H1 (cell line): ENCODE data around the gene DHX36. TPM values are rescaled to one million over a fixed set of nuclear protein-coding genes. Genes with fewer than 3 reads are reported as not detected.

Experiments used
- CTCF ChIA-PET: fragments of 300-600 bp; sonication (Branson Sonifier 250); formaldehyde crosslinking; loops from one replicate; lab custom pipeline; 2021; ENCODE audit not compliant: partially characterized antibody; lab: Charles Lee
- POLR2A ChIA-PET: fragments of 300-600 bp; sonication (Branson Sonifier 250); formaldehyde crosslinking; loops from one replicate; lab custom pipeline; 2021; ENCODE audit warnings: inconsistent platforms; ENCODE audit not compliant: partially characterized antibody; lab: Charles Lee
- DNase-seq, 2 experiments: peaks; one replicate each; pipeline versions ENCODE4 v3.0.0 to v3.0.0-alpha.2; 2010 to 2022; ENCODE audit warnings: low spot score in 2 of 2, low read depth in 1 of 2, mixed read lengths in 1 of 2
- FAIRE-seq: peaks from 2 replicates; lab custom pipeline; 2011; peaks lifted over from hg19 to GRCh38; lab: Jason Lieb, UNC
- H2AFZ ChIP-seq: 2 replicates; pipeline ENCODE4 v1.8.1; 2012; ENCODE audit warnings: low read length, inconsistent platforms
- H2AK5ac ChIP-seq: 2 replicates; pipeline ENCODE4 v1.6.1; 2013; ENCODE audit warnings: low read depth, low read length
- H2BK120ac ChIP-seq: replicated peaks from 2 replicates; pipeline ENCODE3; 2013; ENCODE audit warnings: low read depth, low read length, inconsistent platforms
- H2BK12ac ChIP-seq: 2 replicates; pipeline ENCODE4 v1.6.1; 2013; ENCODE audit warnings: low read depth, low read length
- H2BK15ac ChIP-seq: 2 replicates; pipeline ENCODE4 v1.6.1; 2013; ENCODE audit warnings: low read length
- H2BK20ac ChIP-seq: 2 replicates; pipeline ENCODE4 v1.6.1; 2013; ENCODE audit warnings: low read length
- H2BK5ac ChIP-seq: 2 replicates; pipeline ENCODE4 v1.6.1; 2013; ENCODE audit warnings: low read depth, low read length
- H3K14ac ChIP-seq: 2 replicates; pipeline ENCODE4 v1.6.1; 2013; ENCODE audit warnings: inconsistent platforms; ENCODE audit not compliant: insufficient read length
- H3K18ac ChIP-seq: 2 replicates; pipeline ENCODE4 v1.6.1; 2013; ENCODE audit warnings: low read length; ENCODE audit errors: extremely low read depth
- H3K23ac ChIP-seq: 2 replicates; pipeline ENCODE4 v1.6.1; 2013; ENCODE audit warnings: inconsistent platforms; ENCODE audit not compliant: insufficient read length
- H3K23me2 ChIP-seq: 2 replicates; pipeline ENCODE4 v1.6.1; 2013; ENCODE audit warnings: low read depth, low read length
- H3K27ac ChIP-seq: 2 replicates; pipeline ENCODE4 v1.6.1; 2011; ENCODE audit warnings: low read depth, low read length, inconsistent platforms
- H3K27me3 ChIP-seq, 4 experiments: replicated peaks in 1 of 4; 1 replicate in 1 of 4; 2 replicates in 3 of 4; pipeline versions ENCODE4 v1.6.1 to v1.8.1; 2011 to 2013; ENCODE audit warnings: low read length in 3 of 4, mild to moderate bottlenecking in 3 of 4, inconsistent platforms in 2 of 4, mixed read lengths in 2 of 4, moderate library complexity in 1 of 4; ENCODE audit not compliant: control insufficient read depth in 3 of 4, insufficient read depth in 3 of 4; ENCODE audit errors: extremely low read depth in 1 of 4
- H3K36me3 ChIP-seq, 4 experiments: 2 replicates each; pipeline versions ENCODE4 v1.6.1 to v1.8.1; 2011 to 2013; ENCODE audit warnings: mild to moderate bottlenecking in 4 of 4, low read length in 3 of 4, moderate library complexity in 2 of 4, control low read depth in 1 of 4, inconsistent platforms in 1 of 4; ENCODE audit not compliant: insufficient read depth in 4 of 4, control insufficient read depth in 2 of 4
- H3K4ac ChIP-seq: replicated peaks from 2 replicates; pipeline ENCODE3; 2013; ENCODE audit warnings: low read length, low read depth, mixed read lengths, inconsistent platforms; ENCODE audit not compliant: insufficient read length
- H3K4me1 ChIP-seq, 4 experiments: replicated peaks in 1 of 4; 1 replicate in 1 of 4; 2 replicates in 3 of 4; pipeline versions ENCODE4 v1.6.1 to v1.8.1; 2011 to 2013; ENCODE audit warnings: low read length in 3 of 4, inconsistent platforms in 2 of 4, mixed read lengths in 1 of 4; ENCODE audit not compliant: insufficient read depth in 4 of 4, control insufficient read depth in 3 of 4
- H3K4me2 ChIP-seq, 2 experiments: 2 replicates each; pipeline versions ENCODE4 v1.6.1 to v1.8.1; 2011 to 2013; ENCODE audit warnings: low read depth in 2 of 2, low read length in 2 of 2, control low read depth in 1 of 2, inconsistent platforms in 1 of 2, mild to moderate bottlenecking in 1 of 2; ENCODE audit not compliant: insufficient read depth in 1 of 2
- H3K4me3 ChIP-seq, 4 experiments: fragments of 200-600, 300-600 bp in 1 of 4; sonication (generic), shearing (Covaris generic), sonication (Bioruptor Twin) in 1 of 4; 2 replicates each; pipeline versions ENCODE4 v1.5.1 to v1.8.1; 2011 to 2016; ENCODE audit warnings: low read length in 4 of 4, low read depth in 3 of 4, control low read depth in 2 of 4, inconsistent platforms in 2 of 4, mild to moderate bottlenecking in 2 of 4, mixed read lengths in 1 of 4, moderate library complexity in 1 of 4; ENCODE audit not compliant: insufficient read depth in 2 of 4; ENCODE audit errors: extremely low read depth in 1 of 4
- H3K56ac ChIP-seq: replicated peaks from 2 replicates; pipeline ENCODE3; 2013; ENCODE audit warnings: low read depth, mild to moderate bottlenecking, mixed read lengths, low read length, inconsistent platforms; ENCODE audit not compliant: insufficient read length
- H3K79me1 ChIP-seq: 2 replicates; pipeline ENCODE4 v1.6.1; 2013; ENCODE audit warnings: low read depth, low read length, control low read depth
- H3K79me2 ChIP-seq, 2 experiments: 2 replicates each; pipeline versions ENCODE4 v1.6.1 to v1.8.1; 2012 to 2013; ENCODE audit warnings: low read length in 2 of 2, mild to moderate bottlenecking in 2 of 2, inconsistent platforms in 1 of 2; ENCODE audit not compliant: insufficient read depth in 2 of 2, control insufficient read depth in 1 of 2
- H3K9ac ChIP-seq, 4 experiments: replicated peaks in 1 of 4; 1 replicate in 1 of 4; 2 replicates in 3 of 4; pipeline versions ENCODE4 v1.6.1 to v1.8.1; 2011 to 2013; ENCODE audit warnings: low read depth in 3 of 4, low read length in 3 of 4, control low read depth in 2 of 4, mild to moderate bottlenecking in 2 of 4, moderate library complexity in 2 of 4, inconsistent platforms in 1 of 4; ENCODE audit errors: extremely low read depth in 1 of 4
- H3K9me3 ChIP-seq, 2 experiments: 2 replicates each; pipeline versions ENCODE4 v1.6.1 to v1.8.1; 2012 to 2013; ENCODE audit warnings: mild to moderate bottlenecking in 2 of 2, moderate library complexity in 2 of 2, control low read depth in 1 of 2, inconsistent platforms in 1 of 2, low read depth in 1 of 2, low read length in 1 of 2, mixed read lengths in 1 of 2; ENCODE audit not compliant: insufficient read depth in 2 of 2
- H4K20me1 ChIP-seq, 2 experiments: replicated peaks in 1 of 2; 2 replicates each; pipeline versions ENCODE3 to v1.8.1; 2011 to 2013; ENCODE audit warnings: inconsistent platforms in 2 of 2, low read length in 2 of 2, mild to moderate bottlenecking in 1 of 2; ENCODE audit not compliant: insufficient read depth in 2 of 2, control insufficient read depth in 1 of 2
- H4K5ac ChIP-seq: 2 replicates; pipeline ENCODE4 v1.6.1; 2013; ENCODE audit warnings: low read length, low read depth, mixed read lengths, inconsistent platforms; ENCODE audit not compliant: insufficient read length
- H4K8ac ChIP-seq: 2 replicates; pipeline ENCODE4 v1.8.0; 2013; ENCODE audit warnings: mild to moderate bottlenecking, moderate library complexity, low read length, inconsistent platforms; ENCODE audit not compliant: insufficient read depth; ENCODE audit errors: extremely low read depth
- H4K91ac ChIP-seq: replicated peaks from 2 replicates; pipeline ENCODE3; 2013; ENCODE audit warnings: low read length, mixed read lengths, inconsistent platforms; ENCODE audit not compliant: insufficient read length
- BCL11A ChIP-seq, 2 experiments: IDR thresholded peaks; one replicate each; pipeline ENCODE4 v1.6.1; 2011; ENCODE audit warnings: low read depth in 2 of 2, low read length in 2 of 2, mild to moderate bottlenecking in 2 of 2
- BRCA1 ChIP-seq: IDR thresholded peaks from 2 replicates; pipeline ENCODE4 v1.6.1; 2012; ENCODE audit warnings: low read depth, low read length, improper control_type of control experiment
- CBX5 ChIP-seq: fragments of 300-800, 300-1000 bp; sonication (generic); IDR thresholded peaks from 2 replicates; pipeline ENCODE4 v1.7.1; 2016; ENCODE audit warnings: antibody characterized with exemption, low read length, low read depth
- EP300 ChIP-seq, 2 experiments: IDR thresholded peaks; 1 replicate in 1 of 2; 2 replicates in 1 of 2; pipeline ENCODE4 v1.6.1; 2011 to 2012; ENCODE audit warnings: low read depth in 2 of 2, low read length in 2 of 2, mild to moderate bottlenecking in 2 of 2, borderline replicate concordance in 1 of 2, inconsistent platforms in 1 of 2, moderate library complexity in 1 of 2
- MAX ChIP-seq: IDR thresholded peaks from 2 replicates; pipeline ENCODE4 v1.6.1; 2012; ENCODE audit warnings: inconsistent platforms
- POLR2A ChIP-seq, 2 experiments: IDR thresholded peaks; 1 replicate in 1 of 2; 2 replicates in 1 of 2; pipeline ENCODE4 v1.6.1; 2011; ENCODE audit warnings: low read depth in 2 of 2, low read length in 2 of 2, mild to moderate bottlenecking in 2 of 2; ENCODE audit errors: control extremely low read depth in 1 of 2
- RFX5 ChIP-seq: IDR thresholded peaks from 2 replicates; pipeline ENCODE4 v1.6.1; 2011; ENCODE audit warnings: low read depth, low read length, improper control_type of control experiment, borderline replicate concordance
- RNF2 ChIP-seq: fragments of 200-900, 300-1000 bp; sonication (generic); IDR thresholded peaks from 2 replicates; pipeline ENCODE4 v1.7.1; 2016; ENCODE audit warnings: borderline replicate concordance, low read depth, mild to moderate bottlenecking, antibody characterized with exemption, low read length; ENCODE audit not compliant: poor library complexity, severe bottlenecking; ENCODE audit errors: missing control alignments
- SAP30 ChIP-seq: fragments of 300-600 bp; sonication (generic); IDR thresholded peaks from 2 replicates; pipeline ENCODE4 v1.7.1; 2012; ENCODE audit warnings: low read length, moderate library complexity, mild to moderate bottlenecking, inconsistent platforms; ENCODE audit not compliant: insufficient read depth, insufficient replicate concordance
- SIX5 ChIP-seq: IDR thresholded peaks from 2 replicates; pipeline ENCODE4 v1.6.1; 2011; ENCODE audit warnings: mild to moderate bottlenecking, low read depth, low read length
- YY1 ChIP-seq: IDR thresholded peaks from 2 replicates; pipeline ENCODE4 v1.6.1; 2011; ENCODE audit warnings: low read depth, mild to moderate bottlenecking, low read length
- ZNF274 ChIP-seq: IDR thresholded peaks from 2 replicates; pipeline ENCODE4 v1.7.0; 2012; ENCODE audit warnings: low read length, borderline replicate concordance; ENCODE audit errors: extremely low read depth
- WGBS, 2 experiments: shearing (Covaris generic) in 1 of 2; methylation state at CpG; one replicate each; pipeline versions ENCODE4 v1.1.6 to v1.1.7; 2013 to 2015; ENCODE audit warnings: low lambda C conversion rate in 2 of 2, mixed read lengths in 2 of 2, inconsistent platforms in 1 of 2, low coverage in 1 of 2, missing lambda C conversion rate in 1 of 2; ENCODE audit not compliant: insufficient replicate concordance in 2 of 2, insufficient coverage in 1 of 2, insufficient read length in 1 of 2; ENCODE audit errors: extremely low coverage in 1 of 2, missing lambda C conversion rate in 1 of 2; 5-methylcytosine and 5-hydroxymethylcytosine counted together
- polyA plus RNA-seq, 7 experiments: library from polyadenylated mRNA; depleted of rRNA in 3 of 7; stranded (reverse) in 5 of 7; unstranded in 2 of 7; fragments of >200 nt in 5 of 7; fragments of 200-250 nt in 2 of 7; gene quantifications; 1 replicate in 5 of 7; 2 replicates in 1 of 7; 4 replicates in 1 of 7; pipeline versions ENCODE4 v1.2.1 to v1.2.3, GENCODE V29; 2011 to 2013; ENCODE audit warnings: missing spikeins in 2 of 7, mixed read lengths in 2 of 7
- total RNA-seq: library from RNA; stranded (reverse); fragmentation: NEBNext Ultra II Directional; extraction: Animal tissue kit (Norgen Biotek cat#: 25700); gene quantifications from 2 replicates; pipeline ENCODE4 v1.2.1, GENCODE V29; 2021

DHX36 gene
- total and polyA plus RNA-seq, 2 of the 8 experiments (the other 6 are each of a cell fraction or from before 2014, with no cell fraction given): 44.9 to 131 TPM

GRCh38 chr3:154273381-154273780, 50.9 kb downstream of the DHX36 start:
- Histone ChIP-seq H3K9ac (no peak overlapping the region), H3K18ac (no peak overlapping the region), H3K9me3 (no peaks in the 10 kb centered on the region), H2AK5ac (no peak overlapping the region), H3K23ac (no peak overlapping the region), H4K8ac (no peak overlapping the region), H2BK15ac (no peak overlapping the region), H3K27ac (no peak overlapping the region), H2BK12ac (no peak overlapping the region), H3K56ac (no peak overlapping the region), H2BK20ac (no peak overlapping the region), H4K5ac (no peak overlapping the region), H4K91ac (no peak overlapping the region), H3K4ac (no peak overlapping the region), H4K20me1 (peaks cover 0 to 1% of the 10 kb centered on the region in 2 experiments), H2BK120ac (no peak overlapping the region), H2AFZ (no peak overlapping the region), H3K14ac (no peak overlapping the region), H2BK5ac (no peak overlapping the region), H3K79me2 (peaks cover 0 to 18% of the 10 kb centered on the region in 2 experiments; a peak in 1 of 4 replicates), H3K36me3 (peaks cover 10 to 88% (median 31%) of the 10 kb centered on the region in 4 experiments), H3K4me2 (no peak overlapping the region), H3K23me2 (no peaks in the 10 kb centered on the region), H3K4me1 (no peaks in the 10 kb centered on the region), H3K27me3 (no peaks in the 10 kb centered on the region), H3K79me1 (no peaks in the 10 kb centered on the region), H3K4me3 (no peak overlapping the region)
- WGBS, 2 experiments: 77% methylated on average over 2 of the region's 2 CpGs; no CpG with 5 or more reads in 1 of the 2 experiments
- no peak for DNase-seq
- ChIA-PET CTCF (no interaction called here), POLR2A (no interaction called here)
- no peak for FAIRE-seq
- TF ChIP-seq POLR2A (IDR thresholded peaks at IDR 0.05; ENCODE audit: control extremely low read depth in 1 of 2, low read depth in 2 of 2, low read length in 2 of 2) (no peak), MAX (no peak), BCL11A (IDR thresholded peaks at IDR 0.05; ENCODE audit: low read depth in 2 of 2, low read length in 2 of 2) (no peak), YY1 (no peak), CBX5 (no peak), SAP30 (no peak), RFX5 (no peak), RNF2 (no peak), BRCA1 (no peak), EP300 (IDR thresholded peaks at IDR 0.05; ENCODE audit: borderline replicate concordance in 1 of 2, low read depth in 2 of 2, low read length in 2 of 2) (no peak), SIX5 (no peak), ZNF274 (no peak)
